OCI-LY7 (cell line): Measurements from ENCODE around the gene VWA5B1. TPM values are rescaled to one million over a fixed set of nuclear protein-coding genes. Genes with fewer than 3 reads are reported as not detected.

ENCODE experiments used
- BruUV-seq: library from RNA; stranded (reverse); fragments of 400-500 nt; replicated peaks from 2 replicates; lab custom pipeline; 2021; lab: Mats Ljungman, UMichigan
- CTCF ChIA-PET: fragments of 300-600 bp; sonication (Branson Sonifier 250); formaldehyde crosslinking; loops from one replicate; lab custom pipeline; 2022; ENCODE audit warnings: antibody characterized with exemption; ENCODE audit not compliant: unreplicated experiment; lab: Charles Lee
- POLR2A ChIA-PET: fragments of 300-600 bp; sonication (Branson Sonifier 250); formaldehyde crosslinking; loops from one replicate; lab custom pipeline; 2022; ENCODE audit warnings: antibody characterized with exemption; lab: Charles Lee
- DNase-seq: peaks from one replicate; pipeline ENCODE4 v3.0.0-alpha.2; 2015; ENCODE audit warnings: low spot score
- H2AFZ ChIP-seq: fragments of 200-600 bp; sonication (generic), shearing (Covaris generic); 2 replicates; pipeline ENCODE4 v1.6.1; 2014; ENCODE audit warnings: mild to moderate bottlenecking, antibody characterized with exemption, low read length, moderate library complexity
- H3K27ac ChIP-seq: fragments of 200-600 bp; sonication (generic); 2 replicates; pipeline ENCODE4 v1.5.1; 2014; ENCODE audit warnings: mixed run types, low read depth, mild to moderate bottlenecking, moderate library complexity, low read length, inconsistent platforms; ENCODE audit not compliant: poor library complexity, severe bottlenecking
- H3K36me3 ChIP-seq: fragments of 200-600 bp; sonication (generic); 2 replicates; pipeline ENCODE4 v1.6.1; 2014; ENCODE audit warnings: mild to moderate bottlenecking, antibody characterized with exemption, low read length, moderate library complexity, mixed read lengths; ENCODE audit not compliant: insufficient read depth
- H3K4me1 ChIP-seq: fragments of 200-600 bp; sonication (generic); 2 replicates; pipeline ENCODE4 v1.5.1; 2014; ENCODE audit warnings: mild to moderate bottlenecking, low read length; ENCODE audit not compliant: insufficient read depth, poor library complexity, severe bottlenecking
- H3K4me2 ChIP-seq: fragments of 200-600 bp; sonication (generic); 2 replicates; pipeline ENCODE4 v1.6.1; 2014; ENCODE audit warnings: mild to moderate bottlenecking, low read length
- H3K4me3 ChIP-seq: fragments of 200-600 bp; sonication (generic); 2 replicates; pipeline ENCODE4 v1.5.1; 2014; ENCODE audit warnings: mild to moderate bottlenecking, low read depth, low read length; ENCODE audit not compliant: poor library complexity, severe bottlenecking
- H3K79me2 ChIP-seq: fragments of 200-600 bp; sonication (generic); 2 replicates; pipeline ENCODE4 v1.6.1; 2016; ENCODE audit warnings: low read depth, mild to moderate bottlenecking, low read length, moderate library complexity, mixed read lengths; ENCODE audit not compliant: insufficient read depth
- H3K9me2 ChIP-seq: fragments of 200-600 bp; sonication (generic); 2 replicates; pipeline ENCODE4 v1.6.1; 2016; ENCODE audit warnings: mild to moderate bottlenecking, low read length, mixed read lengths; ENCODE audit not compliant: insufficient read depth
- H3K9me3 ChIP-seq: fragments of 200-600 bp; sonication (generic); 2 replicates; pipeline ENCODE4 v1.6.1; 2014; ENCODE audit warnings: mild to moderate bottlenecking, mixed run types, low read length, mixed read lengths
- H4K20me1 ChIP-seq: fragments of 200-600 bp; sonication (generic); 2 replicates; pipeline ENCODE4 v1.6.1; 2014; ENCODE audit warnings: mild to moderate bottlenecking, antibody characterized with exemption, low read length, moderate library complexity, mixed read lengths; ENCODE audit not compliant: insufficient read depth
- CTCF ChIP-seq: fragments of 200-600 bp; sonication (generic); conservative IDR thresholded peaks from 2 replicates; pipeline ENCODE4 v1.5.1; 2014; ENCODE audit warnings: mild to moderate bottlenecking, antibody characterized with exemption, low read length, moderate library complexity, mixed read lengths
- EZH2phosphoT487 ChIP-seq: fragments of 200-600 bp; sonication (generic); IDR thresholded peaks from 2 replicates; pipeline ENCODE4 v1.6.1; 2018; ENCODE audit warnings: low read depth, borderline replicate concordance, mild to moderate bottlenecking, mixed run types, antibody characterized with exemption, low read length, moderate library complexity, mixed read lengths
- intact Hi-C: fragments of 100-400 bp; cut with micrococcal nuclease; formaldehyde crosslinking; loops from one replicate; pipeline ENCODE4 v1.10.0; 2022; ENCODE audit not compliant: unreplicated experiment
- total RNA-seq, 2 experiments: library from RNA; depleted of rRNA in 1 of 2; stranded (reverse); fragments of >200 nt in 1 of 2; shearing (Covaris generic) in 1 of 2; gene quantifications; 2 replicates each; pipeline ENCODE4 v1.2.3, GENCODE V29; 2014 to 2022

Gene VWA5B1
- total RNA-seq, 2 experiments from 2014 or later = 0.19 to 0.25 TPM

DNA sequence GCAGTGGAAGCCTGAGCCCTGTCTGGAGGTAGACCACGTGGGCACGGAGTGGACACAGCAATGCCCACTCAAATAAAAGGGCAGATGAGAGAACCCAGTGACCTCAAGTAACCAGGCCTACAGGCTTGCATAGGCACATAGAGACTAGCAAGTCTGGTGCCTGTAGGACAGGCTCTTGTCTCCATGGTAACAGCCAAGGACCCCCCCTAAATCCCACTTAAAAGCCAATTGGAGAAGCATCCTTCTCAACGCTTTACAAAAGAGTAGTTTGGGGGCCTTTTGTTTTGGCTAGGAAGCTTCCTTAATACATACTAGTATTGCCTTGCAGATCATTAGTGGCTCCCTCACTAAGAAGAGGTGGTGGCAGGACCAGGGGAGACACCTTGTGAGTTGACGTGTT lies 63.9 kb downstream of the VWA5B1 start:
- no peak overlapping the region for H2AFZ ChIP-seq
- no peak overlapping the region for H3K4me2 ChIP-seq
- no TSS peak for BruUV-seq
- no peaks in the 10 kb centered on the region for H3K9me2 ChIP-seq
- H4K20me1 ChIP-seq = no peaks in the 10 kb centered on the region
- intact Hi-C loops = no loop called here
- no peaks in the 10 kb centered on the region for H3K79me2 ChIP-seq
- no peaks in the 10 kb centered on the region for H3K9me3 ChIP-seq
- DNase-seq = no peak
- POLR2A ChIA-PET = interaction anchor here (1.2 kb wide), 1 partner anchor 10 kb away, joined by 3 read pairs; no protein-coding TSS in a partner anchor
- no peak overlapping the region for H3K4me3 ChIP-seq
- no peaks in the 10 kb centered on the region for H3K36me3 ChIP-seq
- CTCF ChIA-PET = no interaction called here
- peaks cover 28% of the 10 kb centered on the region for H3K4me1 ChIP-seq
- TF ChIP-seq CTCF (no peak), EZH2phosphoT487 (no peak)
- H3K27ac ChIP-seq = no peak overlapping the region

GRCh38 chr1:20355101-20355827 lies 64.6 kb downstream of the VWA5B1 start:
- intact Hi-C loops = no loop called here
- TF ChIP-seq EZH2phosphoT487 (no peak), CTCF (no peak)
- ChIA-PET POLR2A (interaction anchor here (1.5 kb wide), 1 partner anchor 28 kb away, joined by 4 read pairs; no protein-coding TSS in a partner anchor), CTCF (no interaction called here)
- Histone ChIP-seq H3K79me2 (no peaks in the 10 kb centered on the region), H3K4me2 (no peak overlapping the region), H3K4me3 (no peak overlapping the region), H4K20me1 (no peaks in the 10 kb centered on the region), H2AFZ (no peak overlapping the region), H3K9me2 (no peaks in the 10 kb centered on the region), H3K4me1 (peaks cover 35% of the 10 kb centered on the region), H3K27ac (no peak overlapping the region), H3K36me3 (no peaks in the 10 kb centered on the region), H3K9me3 (no peaks in the 10 kb centered on the region)
- DNase-seq = no peak
- no TSS peak for BruUV-seq
